Amniotic epithelial cell (primary cell): ENCODE data around the gene TRMT5.

Source experiments
- DNase-seq: peaks from one replicate; pipeline ENCODE4 v3.0.0-alpha.2; 2010; ENCODE audit warnings: low read depth

Gene TRMT5, protein sequence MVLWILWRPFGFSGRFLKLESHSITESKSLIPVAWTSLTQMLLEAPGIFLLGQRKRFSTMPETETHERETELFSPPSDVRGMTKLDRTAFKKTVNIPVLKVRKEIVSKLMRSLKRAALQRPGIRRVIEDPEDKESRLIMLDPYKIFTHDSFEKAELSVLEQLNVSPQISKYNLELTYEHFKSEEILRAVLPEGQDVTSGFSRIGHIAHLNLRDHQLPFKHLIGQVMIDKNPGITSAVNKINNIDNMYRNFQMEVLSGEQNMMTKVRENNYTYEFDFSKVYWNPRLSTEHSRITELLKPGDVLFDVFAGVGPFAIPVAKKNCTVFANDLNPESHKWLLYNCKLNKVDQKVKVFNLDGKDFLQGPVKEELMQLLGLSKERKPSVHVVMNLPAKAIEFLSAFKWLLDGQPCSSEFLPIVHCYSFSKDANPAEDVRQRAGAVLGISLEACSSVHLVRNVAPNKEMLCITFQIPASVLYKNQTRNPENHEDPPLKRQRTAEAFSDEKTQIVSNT

DNA sequence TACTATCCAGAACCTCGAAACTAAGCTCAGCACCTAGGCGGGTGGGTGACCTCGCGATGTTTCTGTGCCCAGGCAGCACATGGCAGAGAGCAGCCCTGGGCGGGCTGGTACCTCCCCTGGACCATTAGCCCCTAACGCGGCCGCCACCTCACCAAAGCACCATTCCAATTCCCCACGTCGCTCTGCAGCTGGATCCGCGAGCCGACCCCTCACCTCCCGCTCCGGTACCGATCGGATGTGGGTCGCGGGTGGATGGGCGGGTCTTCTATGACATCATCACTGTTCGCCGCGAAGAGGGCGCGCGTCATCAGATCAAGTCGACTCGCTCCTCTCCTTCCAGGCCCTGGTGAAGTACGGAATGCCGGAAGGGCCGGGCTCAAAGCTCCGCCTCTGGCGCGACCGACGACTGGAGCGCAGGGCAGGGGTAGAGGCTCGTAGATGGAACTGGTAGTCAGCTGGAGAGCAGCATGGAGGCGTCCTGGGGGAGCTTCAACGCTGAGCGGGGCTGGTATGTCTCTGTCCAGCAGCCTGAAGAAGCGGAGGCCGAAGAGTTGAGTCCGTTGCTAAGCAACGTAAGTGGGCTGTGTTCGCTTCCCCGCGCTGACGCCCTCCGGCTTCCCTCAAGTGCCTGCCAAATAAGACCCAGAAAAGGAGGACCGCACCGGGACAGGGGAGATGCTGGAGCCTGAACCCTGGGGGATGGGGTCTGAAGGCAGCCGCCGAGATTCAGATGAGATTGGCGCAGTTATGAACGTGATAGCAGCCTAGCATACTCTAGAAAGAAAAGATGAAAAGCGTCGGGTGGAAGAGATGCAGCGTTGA is at the start of gene TRMT5, which contains the start of gene SLC38A6:
TSS of gene TRMT5 (minus strand) at position 269 of the 822 bp plus-strand sequence. CDS start at position 163, 106 bp downstream.
TSS of gene SLC38A6 (plus strand) at position 435 of the 822 bp plus-strand sequence. CDS start at position 468, 33 bp downstream.
- peak; percentile 96 for DNase-seq

DNA sequence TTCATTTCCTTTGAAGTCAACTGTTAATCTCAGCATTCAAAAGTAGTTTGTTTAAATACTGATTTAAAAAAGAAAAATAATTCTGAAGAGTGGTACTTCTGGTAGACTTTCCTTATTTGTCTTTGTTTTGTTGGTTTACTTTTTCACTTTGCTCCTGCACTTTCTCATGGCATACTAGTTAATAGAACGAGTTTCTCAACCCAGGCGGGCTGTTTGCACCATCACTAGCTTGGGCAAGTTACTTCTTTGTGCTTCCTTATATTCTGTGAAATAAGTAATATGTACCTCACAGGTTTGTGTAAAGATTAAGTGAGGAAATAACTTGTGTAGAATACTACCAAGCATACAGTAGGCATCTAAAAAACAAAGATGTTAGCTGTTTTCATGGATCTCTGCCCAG is 45.6 kb upstream of the TRMT5 start:
- DNase-seq: no peak

DNA sequence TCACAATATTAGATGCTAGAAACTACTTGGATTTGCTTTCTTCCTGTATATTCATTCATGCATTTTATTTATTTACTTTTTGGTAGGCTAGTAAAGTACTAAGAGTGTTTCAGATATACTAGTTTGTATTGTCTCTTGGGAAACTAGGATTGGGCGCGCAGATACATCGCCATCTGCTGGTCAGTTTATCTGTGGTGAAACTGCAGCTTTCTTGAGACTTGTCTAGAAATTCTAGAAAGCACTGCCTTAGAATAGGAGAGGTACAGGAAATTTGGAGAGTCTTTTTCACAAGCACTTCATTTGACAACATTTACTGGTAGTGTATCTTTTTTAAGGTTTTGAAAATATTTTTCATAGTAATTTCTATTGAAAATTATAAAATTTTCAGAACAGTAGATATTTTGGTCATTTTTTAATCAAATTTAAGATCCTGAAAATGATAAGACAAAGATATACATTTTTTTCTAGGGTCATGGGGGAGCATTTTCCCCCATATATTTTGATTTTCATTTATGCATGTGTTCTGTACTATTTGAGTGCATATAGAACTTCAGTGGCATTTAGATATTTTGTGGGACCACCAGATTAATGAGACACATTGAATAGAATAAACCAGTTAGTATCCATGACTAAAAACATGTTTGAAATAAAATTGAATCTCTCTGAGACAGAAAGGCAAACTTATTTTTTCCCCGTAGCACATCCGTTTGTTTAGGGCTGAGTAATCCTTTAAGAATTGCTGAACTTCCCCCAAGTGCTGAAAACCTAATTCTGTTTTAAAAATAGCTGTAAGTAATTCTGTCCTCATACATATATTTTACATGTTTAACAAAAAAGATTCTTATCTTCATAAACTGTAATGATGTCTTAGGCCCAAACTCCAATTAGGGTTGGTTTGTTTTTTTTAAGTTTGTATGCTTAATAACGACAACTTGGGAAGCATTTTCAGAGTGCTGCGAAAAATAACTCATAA is 44.7 kb upstream of the TRMT5 start:
- peak; percentile 65 for DNase-seq

DNA sequence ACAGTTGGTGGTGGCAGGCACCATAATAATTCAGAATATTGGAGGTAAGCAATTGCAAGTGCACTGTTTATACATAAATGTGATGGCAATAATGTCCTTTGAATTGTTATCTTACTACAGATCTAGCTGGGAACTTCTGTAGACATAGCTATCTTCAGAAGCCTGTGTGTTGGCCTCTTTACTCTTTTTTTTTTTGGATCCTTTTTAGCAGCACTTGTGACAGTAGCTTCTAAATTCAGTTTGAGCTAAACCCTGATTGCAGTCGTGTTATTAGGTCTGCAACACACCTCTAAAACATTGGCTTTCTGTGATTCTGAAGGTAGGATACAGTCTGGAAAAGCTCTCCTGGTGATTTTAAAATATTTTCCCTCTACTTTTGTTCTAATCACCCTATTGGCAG is 38.7 kb upstream of the TRMT5 start:
- no peak for DNase-seq

DNA sequence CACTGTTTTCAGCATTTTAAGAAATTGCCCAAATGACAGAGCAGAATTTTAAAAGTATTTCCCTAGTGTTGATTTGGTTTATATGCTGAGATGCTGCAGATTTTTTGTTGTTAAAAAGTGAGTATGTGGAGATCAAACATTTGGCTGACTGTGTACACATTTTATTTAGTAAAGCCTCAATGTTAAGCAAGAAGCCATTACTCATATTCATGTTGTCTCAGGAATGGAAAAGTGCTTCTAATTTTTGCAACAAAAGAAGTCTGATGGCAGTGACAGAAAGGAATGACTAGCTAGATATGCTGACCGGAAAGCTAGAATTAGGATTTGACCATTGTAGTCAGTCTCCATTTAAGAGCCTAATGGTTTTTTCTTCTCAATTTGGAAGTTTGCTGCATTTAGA is 22.7 kb upstream of the TRMT5 start:
- DNase-seq: peak; percentile 34

DNA sequence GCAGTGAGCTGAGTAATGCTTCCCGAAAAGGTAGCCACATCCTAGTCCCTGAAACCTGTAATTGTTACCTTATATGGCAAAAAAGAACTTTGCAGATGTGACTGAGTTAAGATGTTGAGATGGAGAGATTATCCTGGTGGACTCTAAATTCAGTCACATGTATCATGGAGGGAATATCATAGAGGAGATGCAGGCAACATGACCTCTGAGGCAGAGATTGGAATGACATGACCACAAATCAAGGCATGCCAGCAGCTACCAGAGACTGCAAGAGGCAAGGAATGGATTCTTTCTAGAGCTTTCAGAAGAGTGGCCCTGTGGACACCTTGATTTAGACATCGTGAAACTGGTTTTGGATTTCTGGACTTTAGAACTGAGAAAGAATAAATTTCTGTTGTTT is 18.7 kb upstream of the TRMT5 start:
- DNase-seq: no peak

DNA sequence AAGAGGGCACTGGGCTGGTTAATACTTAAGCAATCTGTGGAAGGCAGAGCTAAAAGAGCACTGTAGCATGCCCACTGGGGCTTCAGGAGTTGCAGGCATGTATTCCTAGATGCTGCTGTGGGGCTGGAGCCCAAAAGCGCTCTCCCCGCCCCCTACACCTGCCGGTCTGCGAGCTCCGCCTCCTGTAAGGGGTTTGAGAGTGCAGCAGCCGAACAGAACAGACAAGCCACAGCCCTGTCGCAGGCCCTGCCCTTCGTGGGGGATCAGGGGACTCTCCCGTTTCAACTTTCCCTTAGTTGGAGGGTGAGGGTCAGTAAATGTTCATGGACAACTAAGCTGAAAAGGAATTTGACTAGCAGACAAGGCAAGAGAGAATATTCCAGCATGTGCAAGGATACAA is 17.7 kb upstream of the TRMT5 start:
- no peak for DNase-seq

DNA sequence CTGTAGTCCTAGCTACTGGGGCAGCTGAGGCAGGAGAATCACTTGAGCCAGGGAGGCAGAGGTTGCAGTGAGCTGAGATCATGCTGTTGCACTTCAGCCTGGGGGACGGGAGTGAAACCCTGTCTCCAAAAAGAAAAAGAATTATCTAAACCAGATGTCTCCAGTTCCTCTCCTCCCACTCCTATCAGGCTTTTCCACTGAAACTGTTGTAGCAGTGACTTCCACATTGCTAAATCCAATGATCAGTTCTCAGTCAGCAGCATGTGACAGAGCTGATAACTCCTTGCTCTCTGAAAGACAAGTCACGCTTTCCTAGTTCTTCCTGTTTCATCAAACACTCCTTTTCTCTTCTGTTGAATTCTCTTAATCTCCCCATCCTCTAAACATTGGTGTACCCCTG is 8.7 kb upstream of the TRMT5 start:
- DNase-seq: no peak

DNA sequence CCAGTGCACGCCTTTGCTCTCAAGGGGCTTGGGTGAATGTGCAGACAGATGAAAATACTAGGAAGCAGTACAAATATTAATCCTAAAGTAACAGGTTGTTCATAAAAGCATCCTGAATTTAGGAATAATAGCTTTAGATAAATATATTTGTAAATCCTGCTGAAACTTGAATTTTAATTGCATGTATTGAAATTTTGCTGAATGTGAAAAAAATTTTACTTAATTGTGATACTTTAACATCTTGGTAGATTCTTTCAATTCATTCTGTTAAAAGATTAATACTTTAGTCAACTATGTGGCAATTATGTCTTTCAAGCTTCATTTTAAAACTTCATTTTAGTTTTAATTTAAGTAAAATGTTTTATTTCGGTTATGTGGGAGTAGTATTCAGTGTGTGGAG is 5.6 kb upstream of the TRMT5 start:
- no peak for DNase-seq

DNA sequence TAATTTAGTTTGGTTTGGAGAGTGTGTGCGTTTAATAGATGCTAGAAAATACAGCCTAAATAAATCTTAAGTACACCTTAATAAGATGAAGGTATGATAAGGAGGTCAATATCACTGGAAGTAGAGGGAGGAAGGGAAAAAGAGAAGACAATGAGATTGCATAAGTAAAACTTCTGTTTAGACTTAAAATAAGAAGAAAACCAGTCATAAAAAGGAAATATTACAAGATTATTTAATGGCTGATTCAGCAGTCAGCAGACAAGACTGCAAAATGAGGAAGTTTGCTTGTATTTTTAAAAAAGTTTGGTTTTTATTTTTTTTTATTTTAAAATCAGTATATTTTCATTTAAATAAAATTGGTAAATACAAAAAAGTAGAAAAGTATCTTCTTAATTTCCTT is 3.3 kb upstream of the TRMT5 start:
- DNase-seq: no peak

DNA sequence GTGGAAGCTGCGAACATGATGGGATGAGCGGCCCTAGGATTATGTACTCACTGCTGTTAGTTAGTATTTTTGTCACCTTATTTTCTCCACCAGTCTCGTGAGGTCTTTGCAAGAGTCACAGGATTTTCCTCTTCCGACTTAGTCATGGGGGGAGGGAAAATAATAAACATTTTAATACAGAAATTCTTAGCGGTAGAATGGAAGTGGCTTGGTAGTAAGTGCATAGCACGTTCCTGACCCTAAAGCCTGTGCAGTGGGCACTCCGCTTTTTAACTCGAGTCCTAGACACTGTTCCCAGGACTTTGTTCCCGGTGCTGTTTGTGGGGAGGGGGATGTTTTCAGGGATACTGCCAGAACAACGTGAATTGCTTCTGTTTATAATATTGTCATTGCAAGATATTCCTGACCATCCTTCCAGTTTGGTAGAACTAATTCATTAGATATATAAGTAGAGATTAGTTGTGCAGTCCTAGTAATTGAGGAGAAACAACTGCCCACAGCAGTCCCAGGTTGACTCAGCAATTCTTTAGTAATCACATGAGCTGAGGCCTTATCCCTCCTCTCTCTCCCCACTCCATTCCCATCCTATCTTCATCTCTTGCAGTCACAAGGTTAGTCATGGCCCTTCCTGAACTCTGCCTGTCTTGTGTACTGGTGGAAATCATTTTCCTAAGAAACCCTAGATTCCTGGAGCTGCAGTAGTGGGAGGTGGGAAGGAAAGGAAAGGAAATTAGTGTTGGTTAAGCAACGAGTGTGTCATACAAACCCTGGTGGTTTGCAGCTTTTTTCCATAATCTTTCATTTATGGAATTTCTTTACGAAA is 965 bp upstream of the TRMT5 start:
- peak; percentile 99 for DNase-seq

DNA sequence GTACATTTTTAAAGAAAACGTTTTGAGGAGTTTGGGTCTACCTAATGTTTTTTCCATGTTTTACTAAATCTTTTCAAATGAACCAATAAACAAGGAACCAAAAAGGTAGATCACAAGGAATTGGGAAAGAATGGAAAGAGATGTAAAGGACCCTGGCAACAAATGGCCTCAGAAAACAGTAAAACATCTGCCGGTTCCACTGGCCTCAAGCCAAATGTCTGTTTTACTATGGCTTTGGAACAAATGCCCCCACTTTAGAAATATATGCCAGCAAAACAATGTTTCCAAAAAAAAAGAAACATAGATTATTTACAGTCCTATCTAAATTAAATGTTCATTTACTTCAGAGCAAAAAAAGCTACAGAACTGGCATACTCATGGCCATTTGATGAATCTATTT is 3.0 kb downstream of the TRMT5 start:
- no peak for DNase-seq

DNA sequence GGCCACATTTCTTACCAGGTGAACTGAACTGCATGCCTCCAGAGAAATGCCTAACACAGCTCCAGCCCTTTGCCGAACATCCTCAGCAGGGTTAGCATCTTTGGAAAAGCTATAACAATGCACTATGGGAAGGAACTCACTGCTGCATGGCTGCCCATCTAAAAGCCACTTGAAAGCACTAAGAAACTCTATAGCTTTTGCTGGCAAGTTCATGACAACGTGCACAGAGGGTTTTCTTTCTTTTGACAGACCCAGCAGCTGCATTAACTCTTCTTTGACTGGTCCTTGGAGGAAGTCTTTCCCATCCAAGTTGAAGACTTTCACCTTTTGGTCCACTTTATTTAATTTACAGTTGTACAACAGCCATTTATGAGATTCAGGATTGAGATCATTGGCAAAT is 5.3 kb downstream of the TRMT5 start:
- no peak for DNase-seq

DNA sequence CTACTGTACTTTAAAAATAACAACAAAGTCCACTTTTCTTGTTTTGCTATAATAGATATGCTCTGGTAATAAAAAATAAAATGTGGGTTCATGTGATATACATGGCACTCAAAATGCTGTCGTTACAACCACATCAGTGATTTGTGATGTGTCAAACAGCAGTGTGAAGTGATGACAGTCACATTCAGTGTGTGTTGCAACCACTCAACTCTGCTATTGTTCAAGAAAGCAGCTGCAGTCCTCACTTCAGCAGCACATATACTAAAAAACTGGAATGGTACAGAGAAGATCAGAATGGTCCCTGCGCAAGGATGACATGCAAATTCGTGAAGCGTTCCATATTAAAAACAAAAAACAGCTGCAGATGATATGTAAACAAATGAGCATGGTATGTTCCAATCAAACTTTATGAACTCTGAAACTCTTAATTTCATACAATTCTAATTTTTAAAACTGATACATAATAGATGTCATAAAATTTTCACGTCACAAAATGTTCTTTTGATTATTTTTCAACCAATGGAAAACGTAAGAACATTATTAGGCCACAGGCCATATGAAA is 6.7 kb downstream of the TRMT5 start:
- DNase-seq: no peak

DNA sequence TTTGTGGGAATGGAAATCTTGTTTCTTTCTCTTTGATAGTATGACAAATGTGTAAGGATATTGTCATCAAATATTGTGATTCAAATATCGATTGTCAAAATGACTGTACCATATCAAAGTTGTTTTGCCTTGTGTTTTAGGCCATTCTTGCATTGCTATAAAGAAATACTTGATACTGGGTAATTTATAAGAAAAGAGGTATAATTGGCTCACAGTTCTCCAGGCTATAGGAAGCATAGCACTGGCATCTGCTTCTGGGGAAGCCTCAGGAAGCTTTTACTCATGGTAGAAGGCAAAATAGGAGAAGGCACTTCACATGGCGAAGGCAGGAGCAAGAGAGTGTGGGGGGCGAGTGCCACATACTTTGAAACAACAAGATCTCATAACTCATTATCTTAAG is 7.8 kb downstream of the TRMT5 start:
- no peak for DNase-seq

DNA sequence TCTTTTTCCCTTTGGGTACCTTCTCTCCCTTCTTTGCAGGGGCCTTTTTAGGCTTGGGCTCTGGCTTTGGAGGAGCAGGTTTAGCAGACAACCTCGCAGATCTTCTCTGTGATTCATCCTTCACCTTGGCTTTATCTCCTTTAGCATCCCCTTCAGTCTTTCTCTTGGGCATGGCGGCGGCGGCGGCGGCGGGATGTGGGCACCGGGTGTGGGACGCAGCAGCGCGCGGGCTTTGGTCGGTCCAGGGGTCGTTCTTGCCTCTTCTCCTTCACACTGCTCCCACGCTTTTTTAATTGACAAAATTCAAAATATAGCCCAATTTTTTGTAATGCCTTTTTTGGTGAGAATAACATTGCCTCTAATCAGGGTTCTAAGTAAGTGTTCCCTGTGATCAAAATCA is 8.6 kb downstream of the TRMT5 start:
- DNase-seq: no peak

DNA sequence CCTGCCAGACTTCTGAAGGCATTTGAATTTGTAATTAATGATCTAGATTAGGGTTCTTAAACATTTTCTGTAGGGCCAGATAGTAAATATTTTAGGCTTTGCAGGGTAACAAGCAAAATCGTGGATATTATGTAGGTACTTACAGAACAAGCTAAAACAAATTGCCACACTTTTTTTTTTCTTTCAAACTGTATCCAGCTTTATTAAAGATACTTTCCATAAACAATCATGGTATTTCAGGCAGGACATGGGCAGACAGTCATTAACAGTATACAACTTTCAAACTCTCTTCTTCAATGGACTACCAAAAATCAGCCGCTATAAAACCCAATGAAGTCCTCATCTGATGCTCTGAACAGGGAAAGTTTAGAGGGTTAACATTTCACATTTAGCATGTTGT is 9.6 kb downstream of the TRMT5 start:
- no peak for DNase-seq

DNA sequence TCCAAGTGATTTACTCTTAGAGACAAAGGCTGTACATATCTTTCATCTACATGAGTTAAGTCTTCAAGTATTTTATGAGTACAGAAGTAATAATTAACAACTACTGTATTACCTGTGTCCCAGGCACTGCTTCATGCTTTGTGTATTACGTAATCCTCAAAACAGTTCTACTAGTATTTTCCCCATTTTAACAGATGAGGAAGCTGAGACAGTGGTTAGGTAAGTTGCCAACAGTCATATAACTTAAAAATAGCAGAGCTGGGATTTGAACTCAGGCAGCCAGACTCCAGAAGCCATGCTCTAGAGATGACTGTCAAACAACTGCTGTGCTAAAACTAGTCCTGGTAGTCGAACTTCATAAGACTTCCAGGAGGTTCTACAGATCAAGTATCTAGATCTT is 10.7 kb downstream of the TRMT5 start:
- DNase-seq: no peak

DNA sequence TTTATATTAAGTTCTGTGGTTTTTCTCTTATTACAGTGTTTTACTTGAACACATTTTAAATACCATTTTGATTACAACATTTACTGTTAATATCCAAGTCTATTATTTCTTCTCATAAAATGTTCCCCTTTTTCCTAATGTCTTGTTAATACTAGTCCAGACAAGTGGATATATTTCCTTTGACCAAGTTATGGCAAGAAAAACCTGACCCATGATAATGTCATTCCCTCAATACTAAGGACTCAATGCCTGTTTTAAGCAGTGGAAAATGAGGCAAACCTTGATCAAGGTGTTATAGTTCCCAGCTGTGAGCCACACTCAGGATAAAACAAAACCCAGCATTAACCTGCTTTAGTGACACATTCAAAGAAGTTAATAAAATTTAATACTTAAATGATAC is 12.2 kb downstream of the TRMT5 start:
- no peak for DNase-seq

DNA sequence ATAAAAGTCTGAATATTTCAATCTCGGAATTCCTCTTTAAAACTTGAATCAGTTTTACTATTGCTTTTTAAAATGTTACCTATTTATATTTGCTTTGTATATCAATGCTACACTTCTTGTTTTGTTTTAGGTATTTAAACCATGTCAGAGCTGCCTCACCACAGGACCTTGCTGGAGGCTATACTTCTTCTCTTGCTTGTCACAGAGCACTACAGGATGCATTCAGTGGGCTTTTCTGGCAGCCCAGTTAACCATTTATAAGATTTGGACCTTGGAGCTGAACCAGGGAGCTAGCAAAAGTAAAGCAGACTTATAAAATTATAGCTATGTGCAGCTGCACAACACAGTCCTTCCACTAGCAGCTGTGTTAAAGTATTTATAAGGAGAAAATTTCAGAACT is 12.8 kb downstream of the TRMT5 start:
- no peak for DNase-seq

DNA sequence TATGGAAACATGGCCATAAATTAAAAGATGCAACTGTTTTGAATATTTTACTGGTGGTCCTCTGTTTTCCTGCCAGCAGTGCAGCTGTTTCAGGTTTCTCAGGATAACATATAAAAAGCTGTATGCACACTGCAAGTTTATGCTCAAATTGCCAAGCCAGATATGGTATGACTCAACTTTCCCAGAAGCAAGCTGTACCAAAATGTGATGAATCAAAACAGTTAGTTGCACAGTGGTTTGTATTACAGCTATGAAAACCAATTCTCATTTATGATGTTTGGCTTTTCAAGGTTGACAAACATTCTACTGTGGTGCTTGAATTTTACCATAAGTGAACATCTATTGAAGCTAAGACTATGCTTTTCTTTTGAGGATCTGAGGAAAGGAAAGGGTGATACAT is 15.5 kb downstream of the TRMT5 start:
- peak; percentile 79 for DNase-seq
